Endothelial cell of umbilical vein (primary cell): Measurements from ENCODE around the gene SCAPER.

Experiments
- EZH2 ChIP-seq: IDR thresholded peaks from 2 replicates; pipeline ENCODE4 v1.6.1; 2012; ENCODE audit warnings: borderline replicate concordance, low read depth, mild to moderate bottlenecking, moderate library complexity, low read length, inconsistent platforms; ENCODE audit not compliant: severe bottlenecking
- GATA2 ChIP-seq: IDR thresholded peaks from 2 replicates; pipeline ENCODE4 v1.7.0; 2011; ENCODE audit warnings: low read depth, mild to moderate bottlenecking, moderate library complexity, mixed read lengths, low read length; ENCODE audit not compliant: insufficient read length, insufficient read depth
- JUN ChIP-seq: IDR thresholded peaks from 2 replicates; pipeline ENCODE4 v1.6.1; 2011; ENCODE audit warnings: borderline replicate concordance, low read depth; ENCODE audit not compliant: insufficient read length, insufficient read depth
- MYC ChIP-seq: IDR thresholded peaks from one replicate; pipeline ENCODE4 v1.6.1; 2011; ENCODE audit warnings: mild to moderate bottlenecking, low read depth, low read length
- POLR2A ChIP-seq: IDR thresholded peaks from 2 replicates; pipeline ENCODE4 v1.6.1; 2012; ENCODE audit warnings: low read depth, mild to moderate bottlenecking, control low read depth, low read length
- POLR2AphosphoS5 ChIP-seq: IDR thresholded peaks from 2 replicates; pipeline ENCODE4 v1.6.1; 2012; ENCODE audit warnings: low read depth, mild to moderate bottlenecking, control low read depth, low read length, moderate library complexity; ENCODE audit not compliant: insufficient read depth
- TF ChIP-seq, protein P1 (sequence below), 2 donors: IDR thresholded peaks; 1 replicate in 1 of 2; 2 replicates in 1 of 2; pipeline ENCODE4 v1.5.1; 2011; ENCODE audit warnings: low read length in 2 of 2, mild to moderate bottlenecking in 2 of 2, moderate library complexity in 2 of 2, control low read depth in 1 of 2, inconsistent platforms in 1 of 2, low read depth in 1 of 2; ENCODE audit not compliant: insufficient read depth in 1 of 2; ENCODE audit errors: extremely low read depth in 1 of 2
- TF ChIP-seq, protein P2 (sequence below): IDR thresholded peaks from 2 replicates; pipeline ENCODE4 v1.6.1; 2011; ENCODE audit not compliant: insufficient read depth, insufficient read length

DNA sequence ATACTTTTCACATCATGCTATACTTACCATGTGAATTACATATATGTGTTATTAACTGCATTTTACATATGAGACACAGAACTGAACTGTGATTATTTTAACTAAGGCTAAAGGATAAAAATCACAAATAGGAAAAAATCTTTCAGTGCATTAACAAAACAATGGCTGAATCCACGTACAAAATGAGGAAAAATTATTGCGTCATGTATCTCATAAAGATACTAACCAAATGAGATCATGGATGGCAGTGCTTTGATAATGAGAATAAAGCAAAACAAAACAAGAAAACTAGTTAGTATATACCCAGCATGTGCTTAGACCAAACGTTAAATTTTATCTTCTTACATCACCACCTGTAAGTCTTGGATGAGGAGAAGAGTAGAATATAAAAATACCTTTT, 66.0 kb downstream of the SCAPER start:
- TF ChIP-seq POLR2AphosphoS5 (no peak), POLR2A (no peak), JUN (no peak), MYC (no peak), EZH2 (no peak), GATA2 (no peak)
- TF ChIP-seq, protein P1, sequence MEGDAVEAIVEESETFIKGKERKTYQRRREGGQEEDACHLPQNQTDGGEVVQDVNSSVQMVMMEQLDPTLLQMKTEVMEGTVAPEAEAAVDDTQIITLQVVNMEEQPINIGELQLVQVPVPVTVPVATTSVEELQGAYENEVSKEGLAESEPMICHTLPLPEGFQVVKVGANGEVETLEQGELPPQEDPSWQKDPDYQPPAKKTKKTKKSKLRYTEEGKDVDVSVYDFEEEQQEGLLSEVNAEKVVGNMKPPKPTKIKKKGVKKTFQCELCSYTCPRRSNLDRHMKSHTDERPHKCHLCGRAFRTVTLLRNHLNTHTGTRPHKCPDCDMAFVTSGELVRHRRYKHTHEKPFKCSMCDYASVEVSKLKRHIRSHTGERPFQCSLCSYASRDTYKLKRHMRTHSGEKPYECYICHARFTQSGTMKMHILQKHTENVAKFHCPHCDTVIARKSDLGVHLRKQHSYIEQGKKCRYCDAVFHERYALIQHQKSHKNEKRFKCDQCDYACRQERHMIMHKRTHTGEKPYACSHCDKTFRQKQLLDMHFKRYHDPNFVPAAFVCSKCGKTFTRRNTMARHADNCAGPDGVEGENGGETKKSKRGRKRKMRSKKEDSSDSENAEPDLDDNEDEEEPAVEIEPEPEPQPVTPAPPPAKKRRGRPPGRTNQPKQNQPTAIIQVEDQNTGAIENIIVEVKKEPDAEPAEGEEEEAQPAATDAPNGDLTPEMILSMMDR (IDR thresholded peaks at IDR 0.05; ENCODE audit: extremely low read depth in 1 of 2, insufficient read depth in 1 of 2, low read depth in 1 of 2, low read length in 2 of 2), result no peak
- TF ChIP-seq, protein P2, sequence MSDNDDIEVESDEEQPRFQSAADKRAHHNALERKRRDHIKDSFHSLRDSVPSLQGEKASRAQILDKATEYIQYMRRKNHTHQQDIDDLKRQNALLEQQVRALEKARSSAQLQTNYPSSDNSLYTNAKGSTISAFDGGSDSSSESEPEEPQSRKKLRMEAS, result no peak
